Bone marrow (tissue), 2 donors: ENCODE measurements around the gene RAB40C.
A peak's percentile ranks its signal among the peaks of the same experiment; 100 is the strongest.

ENCODE experiments used
- DNase-seq, 2 donors: peaks; one replicate each; lab custom pipeline; 2025; lab: John Stamatoyannopoulos, UW

RAB40C gene

GRCh38 chr16:632486-633335 lies 42.8 kb downstream of the RAB40C start:
- DNase-seq: no peak

- no peak for DNase-seq
Measured at GRCh38 chr16:633336-634050, 43.6 kb downstream of the RAB40C start.

- DNase-seq: no peak
Measured at GRCh38 chr16:634051-634670, 44.3 kb downstream of the RAB40C start.

- DNase-seq: no peak
Measured at GRCh38 chr16:634996-635395, 45.1 kb downstream of the RAB40C start.

GRCh38 chr16:635573-636205 lies 45.8 kb downstream of the RAB40C start:
- DNase-seq: no peak

- DNase-seq: peak; percentile 75 to 94
Measured at GRCh38 chr16:636206-637080, 46.6 kb downstream of the RAB40C start, which contains the start of gene METTL26. Gene METTL26 (minus strand): TSS chr16:636305. CDS start chr16:636290, 15 bp downstream.

- DNase-seq: no peak
Measured at GRCh38 chr16:637081-638018, 47.5 kb downstream of the RAB40C start.

- DNase-seq: no peak
Measured at GRCh38 chr16:638034-638543, 48.2 kb downstream of the RAB40C start.

- DNase-seq: no peak
Measured at GRCh38 chr16:638836-639235, 49.0 kb downstream of the RAB40C start.

GRCh38 chr16:640614-641013 lies 50.7 kb downstream of the RAB40C start:
- no peak for DNase-seq

GRCh38 chr16:641326-642188 lies 51.7 kb downstream of the RAB40C start, which contains the start of gene MCRIP2:
Gene MCRIP2 (plus strand): TSS chr16:641828. CDS start chr16:641992, 164 bp downstream.
- DNase-seq: peak in 1 of 2 donors; percentile 38

GRCh38 chr16:642189-643049 lies 52.6 kb downstream of the RAB40C start:
- peak in 1 of 2 donors; percentile 24 for DNase-seq

GRCh38 chr16:643050-643368 lies 53.1 kb downstream of the RAB40C start:
- no peak for DNase-seq

GRCh38 chr16:644556-644955 lies 54.7 kb downstream of the RAB40C start:
- DNase-seq: no peak

GRCh38 chr16:645852-646678 lies 56.2 kb downstream of the RAB40C start:
- DNase-seq: no peak

GRCh38 chr16:646679-647172 lies 56.9 kb downstream of the RAB40C start:
- no peak for DNase-seq
